Kidney (tissue), 14 donors: ENCODE results near the gene TRIO. TPM values are rescaled to one million over a fixed set of nuclear protein-coding genes. Genes with fewer than 3 reads are reported as not detected.

Experiments used
- DNase-seq, 5 donors: peaks; one replicate each; pipeline ENCODE4 v3.0.0-alpha.2; 2013 to 2020
- FAIRE-seq: peaks from 2 replicates; lab custom pipeline; 2012; peaks lifted over from hg19 to GRCh38; lab: Jason Lieb, UNC
- H3K27ac ChIP-seq, 2 donors: one replicate each; pipeline ENCODE4 v1.7.0; 2013; ENCODE audit warnings: low read depth in 2 of 2, low read length in 2 of 2, inconsistent platforms in 1 of 2
- H3K27me3 ChIP-seq: one replicate; pipeline ENCODE4 v1.7.1; 2013; ENCODE audit warnings: low read length, inconsistent platforms; ENCODE audit not compliant: control insufficient read depth, insufficient read depth
- H3K36me3 ChIP-seq, 3 donors: one replicate each; pipeline versions ENCODE4 v1.7.0 to v1.7.1; 2013; ENCODE audit warnings: low read length in 3 of 3, control low read depth in 1 of 3, inconsistent platforms in 1 of 3; ENCODE audit not compliant: insufficient read depth in 3 of 3, control insufficient read depth in 2 of 3
- H3K4me1 ChIP-seq, 3 donors: one replicate each; pipeline versions ENCODE4 v1.7.0 to v1.7.1; 2013; ENCODE audit warnings: low read length in 3 of 3, inconsistent platforms in 1 of 3, low read depth in 1 of 3; ENCODE audit not compliant: control insufficient read depth in 2 of 3, insufficient read depth in 2 of 3
- H3K4me3 ChIP-seq, 3 donors: one replicate each; pipeline versions ENCODE4 v1.7.0 to v1.8.1; 2013; ENCODE audit warnings: low read length in 3 of 3, control low read depth in 1 of 3, inconsistent platforms in 1 of 3
- H3K9ac ChIP-seq, 3 donors: one replicate each; pipeline versions ENCODE4 v1.7.0 to v1.7.1; 2013; ENCODE audit warnings: low read length in 3 of 3, control low read depth in 1 of 3, inconsistent platforms in 1 of 3
- H3K9me3 ChIP-seq, 3 donors: one replicate each; pipeline versions ENCODE4 v1.7.0 to v1.7.1; 2013; ENCODE audit warnings: low read length in 3 of 3, control low read depth in 1 of 3, inconsistent platforms in 1 of 3; ENCODE audit not compliant: control insufficient read depth in 2 of 3, insufficient read depth in 1 of 3
- intact Hi-C: fragments of 100-400 bp; cut with DNase I; formaldehyde crosslinking; loops from one replicate; pipeline ENCODE4 v1.11.1; 2022
- polyA plus RNA-seq: library from polyadenylated mRNA; stranded (reverse); fragments of 350-450 nt; fragmentation: Illumina TruSeq; extraction: RNeasy Lipid Tissue Mini Kit (QIAGEN cat#74804); gene quantifications from one replicate; pipeline ENCODE4 v1.2.3, GENCODE V29; 2014; ENCODE audit warnings: low read depth, low replicate concordance; ENCODE audit not compliant: insufficient read depth
- total RNA-seq: library from RNA; stranded (reverse); fragmentation: NEBNext Ultra II Directional; extraction: Animal tissue kit (Norgen Biotek cat#: 25700); gene quantifications from one replicate; pipeline ENCODE4 v1.2.1, GENCODE V29; 2021
- TF ChIP-seq, protein P1 (sequence below): IDR thresholded peaks from 3 replicates; pipeline ENCODE4 v1.5.1; 2012; ENCODE audit warnings: mild to moderate bottlenecking, moderate library complexity, borderline replicate concordance; ENCODE audit not compliant: insufficient read depth; ENCODE audit errors: extremely low read depth
- donor health status: control.
- donor health status: control.
- donor health status: control.
- donor health status: control.
- donor health status: control.
- donor health status: DM: yes; HTN: yes; CAD: no.
- donor health status: Normal renal cell carcinoma (clear cell type).

The TRIO gene
- total and polyA plus RNA-seq, 2 donors from 2014 or later = 9.5 to 149 TPM

DNA sequence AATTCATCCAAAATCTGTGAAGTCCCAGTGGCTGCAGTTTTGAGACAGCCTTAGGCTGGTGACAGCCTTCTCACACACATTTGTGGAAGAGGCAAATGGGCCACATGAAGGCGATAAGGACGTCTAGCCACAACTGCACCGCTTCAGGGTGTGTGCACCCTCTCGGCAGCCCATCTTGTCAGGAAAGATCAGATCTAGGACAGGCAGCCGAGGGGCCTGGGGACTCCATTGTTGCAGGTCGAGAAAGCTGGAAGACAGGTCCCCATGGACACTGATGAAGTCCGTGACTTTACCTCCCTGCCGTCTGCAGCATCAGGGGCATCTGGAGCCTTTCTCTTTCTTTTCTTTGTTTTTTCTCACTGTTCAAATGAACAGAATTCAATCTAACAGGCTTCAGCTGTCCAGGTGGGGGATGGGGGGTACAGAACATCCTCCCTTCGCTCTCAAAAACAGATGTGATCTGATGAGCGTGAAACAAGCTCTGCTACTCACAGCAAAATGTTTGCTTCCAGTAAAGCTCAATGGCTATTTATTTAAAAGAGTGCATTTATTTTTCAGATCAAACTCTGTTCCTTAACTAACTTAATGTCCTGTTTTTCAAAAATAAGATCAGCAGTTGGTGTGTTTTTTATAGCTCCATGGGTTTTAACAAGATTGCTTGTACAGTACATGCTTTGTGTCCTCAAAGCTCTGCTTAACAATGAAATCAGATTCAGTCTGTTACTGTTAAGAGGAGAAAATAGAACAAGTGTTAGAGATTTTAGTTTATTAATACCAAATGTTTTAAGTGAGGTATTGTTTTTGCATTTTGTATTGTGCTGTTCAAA lies 326.6 kb downstream of the TRIO start:
- Histone ChIP-seq H3K36me3 (peaks cover 9 to 32% (median 13%) of the 10 kb centered on the region in 3 donors), H3K27me3 (no peaks in the 10 kb centered on the region), H3K4me3 (no peak overlapping the region), H3K9me3 (no peaks in the 10 kb centered on the region), H3K9ac (no peak overlapping the region), H3K27ac (no peak overlapping the region), H3K4me1 (no peaks in the 10 kb centered on the region)
- TF ChIP-seq, protein P1, sequence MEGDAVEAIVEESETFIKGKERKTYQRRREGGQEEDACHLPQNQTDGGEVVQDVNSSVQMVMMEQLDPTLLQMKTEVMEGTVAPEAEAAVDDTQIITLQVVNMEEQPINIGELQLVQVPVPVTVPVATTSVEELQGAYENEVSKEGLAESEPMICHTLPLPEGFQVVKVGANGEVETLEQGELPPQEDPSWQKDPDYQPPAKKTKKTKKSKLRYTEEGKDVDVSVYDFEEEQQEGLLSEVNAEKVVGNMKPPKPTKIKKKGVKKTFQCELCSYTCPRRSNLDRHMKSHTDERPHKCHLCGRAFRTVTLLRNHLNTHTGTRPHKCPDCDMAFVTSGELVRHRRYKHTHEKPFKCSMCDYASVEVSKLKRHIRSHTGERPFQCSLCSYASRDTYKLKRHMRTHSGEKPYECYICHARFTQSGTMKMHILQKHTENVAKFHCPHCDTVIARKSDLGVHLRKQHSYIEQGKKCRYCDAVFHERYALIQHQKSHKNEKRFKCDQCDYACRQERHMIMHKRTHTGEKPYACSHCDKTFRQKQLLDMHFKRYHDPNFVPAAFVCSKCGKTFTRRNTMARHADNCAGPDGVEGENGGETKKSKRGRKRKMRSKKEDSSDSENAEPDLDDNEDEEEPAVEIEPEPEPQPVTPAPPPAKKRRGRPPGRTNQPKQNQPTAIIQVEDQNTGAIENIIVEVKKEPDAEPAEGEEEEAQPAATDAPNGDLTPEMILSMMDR = no peak
- DNase-seq = no peak
- intact Hi-C loops = no loop called here
- no peak for FAIRE-seq

DNA sequence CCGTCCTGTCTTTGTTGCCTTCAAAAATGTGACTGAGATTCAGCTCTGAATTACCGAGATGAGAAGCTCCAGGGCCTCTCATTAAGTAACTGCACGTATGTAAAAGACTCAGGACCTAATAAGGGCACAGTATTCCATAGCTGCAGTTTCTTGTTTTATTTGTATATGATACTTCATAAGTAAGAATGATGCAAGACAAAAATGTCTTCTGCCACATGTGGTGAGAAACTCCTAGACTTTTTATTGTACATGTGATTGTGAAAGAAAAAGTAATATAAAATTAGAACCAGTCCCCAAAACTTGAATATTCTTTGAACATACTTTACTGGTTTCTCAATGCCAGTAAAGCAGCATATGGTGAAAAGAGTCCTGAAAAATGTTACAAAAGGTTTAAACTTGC lies 328.4 kb downstream of the TRIO start:
- H3K9ac ChIP-seq = no peak overlapping the region
- H3K27ac ChIP-seq = no peak overlapping the region
- DNase-seq (no peak), FAIRE-seq (no peak)
- H3K4me1 ChIP-seq = no peaks in the 10 kb centered on the region
- no peaks in the 10 kb centered on the region for H3K9me3 ChIP-seq
- no peaks in the 10 kb centered on the region for H3K27me3 ChIP-seq
- H3K4me3 ChIP-seq = no peak overlapping the region
- intact Hi-C loops = no loop called here
- TF ChIP-seq, protein P1 = no peak
- H3K36me3 ChIP-seq = peaks cover 7 to 29% (median 8%) of the 10 kb centered on the region in 3 donors

DNA sequence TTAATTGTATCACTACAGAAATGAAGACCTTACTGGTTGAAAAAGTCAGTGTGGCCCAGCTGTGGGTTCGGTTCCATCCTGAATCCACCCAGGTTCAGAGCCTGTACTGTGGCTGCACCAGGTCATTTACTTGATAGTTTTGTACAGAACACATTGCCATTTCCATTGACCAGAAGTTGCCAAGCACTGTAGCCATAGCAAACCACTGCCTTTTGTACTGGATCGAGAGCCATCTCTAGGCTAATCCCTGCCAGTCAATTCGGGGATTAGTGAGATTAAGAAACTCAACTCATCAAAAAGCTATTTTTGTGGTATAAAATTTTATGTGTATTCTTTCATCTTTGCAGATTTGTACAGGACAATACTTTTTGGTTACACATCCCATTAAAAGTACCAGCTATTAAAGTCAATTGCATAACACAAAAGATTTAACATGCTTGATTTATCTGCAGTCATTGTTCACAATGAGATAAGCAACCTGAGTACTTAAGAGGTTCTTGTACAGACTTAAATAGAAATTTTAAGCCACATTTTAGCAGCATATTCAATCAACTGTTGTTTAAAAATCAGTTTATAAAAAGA lies 329.9 kb downstream of the TRIO start:
- Histone ChIP-seq H3K36me3 (peaks cover 5 to 42% (median 7%) of the 10 kb centered on the region in 3 donors), H3K4me1 (no peaks in the 10 kb centered on the region), H3K27ac (no peak overlapping the region), H3K9ac (no peak overlapping the region), H3K4me3 (no peak overlapping the region), H3K27me3 (no peaks in the 10 kb centered on the region), H3K9me3 (no peaks in the 10 kb centered on the region)
- intact Hi-C loops = no loop called here
- TF ChIP-seq, protein P1 = no peak
- no peak for FAIRE-seq
- DNase-seq = no peak
